ENCODE measurements around the gene AHR. TPM values are rescaled to one million over a fixed set of nuclear protein-coding genes. Genes with fewer than 3 reads are reported as not detected.
"Not testable (repeated sequence)": the region's sequence is repeated elsewhere in the genome, so short reads cannot be mapped to it uniquely, and the experiment has no call there.

AHR gene
- total RNA-seq, 2 donors from 2014 or later, result 139 to 208 TPM

DNA sequence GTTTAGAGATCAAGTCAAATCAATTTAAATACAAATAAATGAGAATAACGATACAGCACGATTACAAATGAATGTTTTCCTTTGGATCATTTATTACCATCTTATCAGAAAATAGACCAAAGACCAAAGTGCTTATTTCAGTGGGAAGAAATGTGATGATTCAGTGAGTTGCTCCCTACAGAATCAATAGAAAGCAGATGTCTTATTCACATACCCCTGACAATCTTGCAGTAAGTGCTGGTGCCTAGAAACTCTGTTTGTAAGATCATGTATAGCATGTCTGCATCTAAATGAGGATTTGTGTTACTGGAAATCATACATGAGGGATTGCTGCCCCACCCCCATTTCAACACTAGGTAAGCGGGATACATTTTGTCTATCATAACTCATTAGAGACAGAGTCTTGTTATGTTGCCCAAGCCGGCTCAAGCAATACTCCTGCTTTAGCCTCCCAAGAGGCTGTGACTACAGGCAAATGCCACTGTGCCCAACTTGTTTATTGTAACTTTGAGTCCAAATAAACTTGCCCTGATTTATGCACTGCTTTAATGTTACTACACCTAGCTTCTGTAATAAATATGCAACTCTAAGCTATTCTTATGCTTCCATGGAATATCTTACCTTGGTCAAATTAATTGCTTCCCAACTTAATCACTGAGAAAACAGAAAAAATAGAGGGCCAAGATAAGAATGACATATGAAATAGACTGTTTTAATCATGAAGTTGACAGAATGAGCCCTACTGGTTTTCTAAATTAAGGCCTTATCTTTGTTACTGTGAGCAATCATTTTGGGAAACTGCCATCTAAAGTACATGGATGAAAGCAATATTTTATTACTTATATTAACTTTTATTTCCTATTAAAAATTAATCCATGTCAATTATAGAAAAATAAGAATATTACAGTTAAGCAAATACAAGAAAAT, 82.5 kb downstream of the AHR start:
- no peak overlapping the region for H3K4me3 Mint-ChIP-seq
- H3K4me1 Mint-ChIP-seq, result no peaks in the 10 kb centered on the region
- DNase-seq (no peak), ATAC-seq (no peak)
- no peak overlapping the region for H3K27ac Mint-ChIP-seq
- H3K27me3 Mint-ChIP-seq, result no peaks in the 10 kb centered on the region
- no peaks in the 10 kb centered on the region for H3K9me3 ChIP-seq (ENCODE audit: control insufficient read depth, low read length, poor library complexity, severe bottlenecking)
- H3K36me3 Mint-ChIP-seq (ENCODE audit: low read depth), result no peaks in the 10 kb centered on the region

DNA sequence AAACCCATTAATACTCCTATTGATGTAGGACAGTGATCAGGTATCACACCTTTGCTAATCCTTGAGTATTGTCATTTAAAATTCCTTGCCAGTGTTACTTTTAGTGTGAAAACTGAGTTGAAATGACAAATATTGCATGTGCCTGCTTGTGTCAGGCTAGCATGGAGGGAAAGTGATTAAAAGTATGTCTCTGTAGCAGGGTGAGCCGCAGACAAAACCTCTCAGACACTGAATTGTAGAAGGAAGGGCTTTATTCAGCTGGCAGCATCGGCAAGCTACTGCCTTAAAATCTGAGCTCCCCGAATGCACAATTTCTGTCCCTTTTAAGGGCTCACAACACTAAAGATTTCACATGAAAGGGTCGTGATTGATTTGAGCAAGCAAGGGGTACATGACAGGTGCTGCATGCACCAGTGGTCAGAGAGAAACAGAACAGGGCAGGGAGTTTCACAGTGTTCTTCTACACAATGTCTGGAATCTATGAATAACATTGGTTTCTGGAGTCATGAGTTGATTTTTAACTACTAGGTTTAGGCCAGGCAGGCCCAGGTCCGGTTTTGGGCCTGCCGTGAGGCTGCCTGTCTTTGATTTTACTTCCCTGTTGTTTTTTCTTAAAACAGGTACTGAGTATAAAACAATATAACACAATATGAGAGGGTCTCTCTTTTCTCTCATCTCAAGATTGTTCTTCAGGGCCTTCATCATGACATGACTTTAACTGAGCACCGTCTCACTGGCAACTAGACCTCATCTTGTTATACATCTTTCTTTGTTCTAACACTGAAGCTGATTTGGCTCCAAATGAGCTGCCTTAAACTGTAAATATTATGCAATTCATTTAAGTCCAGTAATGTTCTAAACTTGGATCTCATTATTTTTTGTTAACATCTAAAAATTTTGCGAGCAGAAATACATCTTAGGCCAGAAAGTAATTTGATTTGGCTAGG, 84.2 kb downstream of the AHR start:
- not testable (repeated sequence) for H3K36me3 Mint-ChIP-seq (ENCODE audit: low read depth); H3K27me3 Mint-ChIP-seq; H3K27ac Mint-ChIP-seq; H3K9me3 ChIP-seq (ENCODE audit: control insufficient read depth, low read length, poor library complexity, severe bottlenecking); DNase-seq; H3K4me1 Mint-ChIP-seq; H3K4me3 Mint-ChIP-seq; ATAC-seq

DNA sequence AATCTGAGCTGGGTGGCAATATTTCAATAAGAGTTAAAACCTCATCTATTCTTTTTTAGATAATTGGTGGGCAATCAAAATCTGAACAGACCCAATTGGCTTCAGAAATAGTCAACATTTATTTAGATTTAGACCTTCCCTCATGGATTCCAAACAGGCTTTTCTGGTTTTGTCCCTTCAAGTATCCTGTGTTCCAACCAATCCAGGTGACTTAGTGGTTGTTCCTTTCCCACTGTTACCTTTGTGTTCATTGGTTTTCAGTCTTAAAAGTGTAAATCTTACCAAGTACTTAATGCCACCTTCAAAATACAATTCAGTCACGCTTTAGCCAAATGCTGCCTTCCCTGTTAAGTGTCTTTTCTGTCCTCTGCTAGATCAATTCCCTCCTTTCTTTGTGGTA, 85.9 kb downstream of the AHR start:
- no peak for ATAC-seq
- H3K36me3 Mint-ChIP-seq (ENCODE audit: low read depth), result no peaks in the 10 kb centered on the region
- DNase-seq, result no peak
- no peaks in the 10 kb centered on the region for H3K4me1 Mint-ChIP-seq
- H3K4me3 Mint-ChIP-seq, result no peak overlapping the region
- no peaks in the 10 kb centered on the region for H3K27me3 Mint-ChIP-seq
- H3K27ac Mint-ChIP-seq, result no peak overlapping the region
- no peaks in the 10 kb centered on the region for H3K9me3 ChIP-seq (ENCODE audit: control insufficient read depth, low read length, poor library complexity, severe bottlenecking)

DNA sequence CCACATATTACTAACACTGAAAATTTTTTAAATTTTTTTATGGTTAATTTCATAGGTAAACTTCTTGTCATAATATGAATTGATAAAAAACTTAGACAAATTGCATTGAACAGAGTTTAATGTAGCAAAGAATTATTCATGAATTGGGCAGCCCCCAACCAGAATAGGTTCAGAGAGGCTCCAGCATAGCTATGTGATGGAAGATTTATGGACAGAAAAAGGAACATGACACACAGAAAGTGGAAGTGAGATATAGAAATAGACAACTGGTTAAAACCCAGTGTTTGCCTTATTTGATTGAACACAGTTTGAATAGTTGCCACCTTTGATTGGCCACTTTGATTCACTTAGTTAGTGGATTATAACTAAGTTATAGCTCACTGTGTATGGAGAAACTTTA, 87.2 kb downstream of the AHR start:
- no peak overlapping the region for H3K27ac Mint-ChIP-seq
- H3K9me3 ChIP-seq (ENCODE audit: control insufficient read depth, low read length, poor library complexity, severe bottlenecking), result no peaks in the 10 kb centered on the region
- H3K27me3 Mint-ChIP-seq, result no peaks in the 10 kb centered on the region
- no peaks in the 10 kb centered on the region for H3K36me3 Mint-ChIP-seq (ENCODE audit: low read depth)
- ATAC-seq (no peak), DNase-seq (no peak)
- no peaks in the 10 kb centered on the region for H3K4me1 Mint-ChIP-seq
- H3K4me3 Mint-ChIP-seq, result no peak overlapping the region

DNA sequence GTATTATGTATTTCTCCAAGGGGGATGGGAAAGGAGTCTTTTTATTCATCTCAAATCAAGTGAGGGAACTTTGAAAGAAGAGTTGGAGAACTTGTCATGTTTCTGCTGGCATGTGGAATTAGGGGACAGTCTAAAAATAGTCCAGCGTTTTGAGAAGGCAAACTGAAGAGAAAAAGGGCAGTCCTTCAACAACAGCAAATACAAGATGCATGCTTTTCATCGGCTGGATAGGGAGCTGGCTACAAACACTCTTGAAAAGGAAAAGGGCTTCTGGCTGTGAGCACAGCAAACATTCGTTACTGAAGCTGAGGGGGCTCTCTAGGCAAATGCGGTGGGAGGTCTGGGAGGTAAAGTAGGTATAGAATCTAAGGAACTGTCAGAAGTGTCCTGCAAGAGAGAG, 91.9 kb downstream of the AHR start:
- ATAC-seq (no peak), DNase-seq (no peak)
- H3K4me1 Mint-ChIP-seq, result no peaks in the 10 kb centered on the region
- H3K27ac Mint-ChIP-seq, result no peak overlapping the region
- H3K9me3 ChIP-seq (ENCODE audit: control insufficient read depth, low read length, poor library complexity, severe bottlenecking), result no peaks in the 10 kb centered on the region
- H3K4me3 Mint-ChIP-seq, result no peak overlapping the region
- H3K36me3 Mint-ChIP-seq (ENCODE audit: low read depth), result no peaks in the 10 kb centered on the region
- H3K27me3 Mint-ChIP-seq, result no peaks in the 10 kb centered on the region

DNA sequence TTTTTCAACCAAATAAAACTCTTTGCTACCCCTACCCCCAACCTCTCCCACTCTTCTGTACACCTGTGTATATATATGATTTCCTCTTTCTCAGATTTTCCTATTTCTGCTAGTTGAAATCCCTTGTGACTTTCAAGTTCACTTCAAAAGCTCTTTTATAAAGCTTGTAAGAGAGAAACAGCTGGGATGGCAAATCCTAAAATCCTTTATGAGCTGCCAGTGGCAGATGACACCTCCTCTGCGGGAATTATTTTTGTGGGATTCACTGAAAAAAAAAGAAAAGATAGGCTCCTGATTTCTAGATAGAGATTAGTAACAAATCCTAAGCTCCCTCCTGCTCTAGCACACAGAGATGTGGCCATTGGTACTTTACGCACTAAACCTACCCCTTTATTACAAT, 92.9 kb downstream of the AHR start:
- DNase-seq (no peak), ATAC-seq (no peak)
- Mint-ChIP-seq H3K27ac (no peak overlapping the region), H3K27me3 (no peaks in the 10 kb centered on the region), H3K4me3 (no peak overlapping the region), H3K4me1 (no peaks in the 10 kb centered on the region), H3K36me3 (ENCODE audit: low read depth) (no peaks in the 10 kb centered on the region)
- no peaks in the 10 kb centered on the region for H3K9me3 ChIP-seq (ENCODE audit: control insufficient read depth, low read length, poor library complexity, severe bottlenecking)

DNA sequence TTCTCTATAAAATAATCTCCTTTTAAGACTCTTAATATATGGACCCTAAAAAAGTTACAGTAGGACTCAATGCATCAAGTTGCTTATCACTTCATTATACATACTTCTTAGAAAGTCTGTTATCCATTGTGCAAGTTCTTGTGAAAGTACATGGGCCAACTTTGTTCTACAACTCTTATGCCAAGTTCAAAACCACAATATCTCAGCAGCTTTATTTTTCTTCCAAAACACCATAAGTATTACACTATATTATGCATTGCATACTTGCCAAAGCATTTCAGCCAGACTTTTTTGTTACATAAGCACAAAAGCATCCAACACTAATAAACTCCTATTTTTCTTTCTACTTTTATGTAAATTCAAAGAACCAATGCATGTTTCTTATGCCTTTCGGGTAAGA, 94.4 kb downstream of the AHR start:
- Mint-ChIP-seq H3K27ac (no peak overlapping the region), H3K4me1 (no peaks in the 10 kb centered on the region), H3K4me3 (no peak overlapping the region), H3K27me3 (no peaks in the 10 kb centered on the region), H3K36me3 (ENCODE audit: low read depth) (no peaks in the 10 kb centered on the region)
- DNase-seq (no peak), ATAC-seq (no peak)
- no peaks in the 10 kb centered on the region for H3K9me3 ChIP-seq (ENCODE audit: control insufficient read depth, low read length, poor library complexity, severe bottlenecking)

DNA sequence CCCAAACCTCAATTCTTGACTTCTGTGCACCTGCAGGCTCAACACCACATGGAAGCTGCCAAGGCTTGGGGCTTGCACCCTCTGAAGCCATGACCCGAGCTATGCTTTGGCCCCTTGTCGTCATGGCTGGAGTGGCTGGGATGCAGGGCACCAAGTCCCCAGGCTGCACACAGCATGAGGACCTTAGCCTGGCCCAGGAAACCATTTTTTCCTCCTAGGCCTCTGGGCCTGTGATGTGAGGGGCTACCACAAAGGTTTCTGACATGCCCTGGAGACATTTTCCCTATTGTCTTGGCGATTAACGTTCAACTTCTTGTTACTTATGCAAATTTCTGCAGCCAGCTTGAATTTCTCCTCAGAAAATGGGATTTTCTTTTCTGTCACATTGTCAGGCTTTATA, 96.1 kb downstream of the AHR start:
- H3K4me3 Mint-ChIP-seq; H3K9me3 ChIP-seq (ENCODE audit: control insufficient read depth, low read length, poor library complexity, severe bottlenecking); H3K36me3 Mint-ChIP-seq (ENCODE audit: low read depth); H3K27ac Mint-ChIP-seq; H3K27me3 Mint-ChIP-seq; H3K4me1 Mint-ChIP-seq; DNase-seq; ATAC-seq: not testable (repeated sequence)

All from T-helper 17 cell (primary cell).